Hematopoietic multipotent progenitor cell (in vitro differentiated cells): ENCODE measurements around the gene FAM107B. TPM values are rescaled to one million over a fixed set of nuclear protein-coding genes. Genes with fewer than 3 reads are reported as not detected.

ENCODE experiments used
- DNase-seq, 3 donors: peaks; one replicate each; pipeline ENCODE4 v3.0.0-alpha.2; 2011 to 2015; ENCODE audit warnings: low read depth in 2 of 3, low spot score in 2 of 3
- small RNA-seq: library from RNA; depleted of rRNA; stranded (forward); fragments of <200 nt; gene quantifications from one replicate; pipeline ENCODE3, GENCODE V24; 2012
- total RNA-seq: library from RNA; depleted of rRNA; stranded (reverse); fragments of >200 nt; gene quantifications from one replicate; pipeline ENCODE4 v1.2.3, GENCODE V29; 2012

The FAM107B gene
- total RNA-seq, 1 donor = 2.7 TPM

- no peak for DNase-seq
Observed at GRCh38 chr10:14478201-14478600, 296.5 kb downstream of the FAM107B start.

GRCh38 chr10:14477408-14477710 lies 297.3 kb downstream of the FAM107B start:
- DNase-seq = no peak

DNA sequence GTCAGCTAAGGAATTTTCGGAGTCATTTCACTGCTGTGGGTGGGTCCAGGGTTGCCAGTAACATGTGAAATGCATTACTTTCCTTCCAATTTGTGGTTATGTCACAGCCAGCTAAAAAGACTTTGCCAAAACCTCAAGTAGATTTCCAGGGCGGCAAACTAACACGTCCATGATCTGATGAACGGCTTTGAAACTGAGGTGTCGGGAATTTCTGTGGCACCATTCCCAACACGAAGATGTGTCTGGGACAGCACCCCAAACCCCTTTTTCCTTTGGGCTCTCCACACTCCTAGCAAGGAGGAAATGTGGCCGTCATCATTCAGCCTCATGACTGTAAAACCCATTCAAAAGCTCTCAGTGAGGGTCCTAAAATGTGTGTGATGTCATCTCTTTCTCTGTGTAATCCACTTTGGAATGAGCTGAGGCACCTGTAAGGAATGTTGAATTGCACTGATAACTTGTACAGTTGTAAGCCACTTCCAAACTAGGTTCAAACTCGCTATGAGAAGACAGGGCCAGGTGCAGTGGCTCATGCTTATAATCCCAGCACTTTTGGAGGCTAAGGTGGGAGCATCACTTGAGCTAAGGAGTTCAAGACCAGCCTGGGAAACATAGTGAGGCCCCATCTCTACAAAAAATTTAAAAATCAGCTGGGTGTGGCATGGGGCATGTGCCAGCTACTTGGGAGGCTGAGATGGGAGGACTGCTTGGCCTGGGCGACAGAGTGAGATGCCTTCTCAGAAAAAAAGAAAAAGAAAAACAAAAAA lies 297.9 kb downstream of the FAM107B start:
- no peak for DNase-seq

DNA sequence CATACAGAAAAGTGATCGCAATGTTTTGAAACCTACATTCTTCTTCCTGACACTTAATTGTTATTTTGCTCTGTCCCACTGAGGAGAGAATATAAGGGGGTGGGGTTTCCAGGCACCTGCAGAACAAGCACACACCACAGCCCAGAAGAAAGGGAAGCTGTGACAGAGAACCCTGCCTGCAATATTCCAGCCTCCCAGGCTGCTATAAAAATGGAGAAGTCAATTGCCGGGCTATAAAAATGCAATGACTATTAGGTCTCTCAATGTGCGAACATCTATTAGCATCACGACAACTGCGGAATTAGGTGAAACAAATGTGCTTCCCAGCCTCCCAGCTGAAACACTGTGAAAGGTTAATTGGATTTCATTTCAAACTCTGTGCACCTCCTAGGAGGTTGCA lies 298.7 kb downstream of the FAM107B start:
- DNase-seq = peak in 1 of 3 donors; percentile 17

- DNase-seq = no peak
Observed at GRCh38 chr10:14474656-14475055, 300.0 kb downstream of the FAM107B start.

DNA sequence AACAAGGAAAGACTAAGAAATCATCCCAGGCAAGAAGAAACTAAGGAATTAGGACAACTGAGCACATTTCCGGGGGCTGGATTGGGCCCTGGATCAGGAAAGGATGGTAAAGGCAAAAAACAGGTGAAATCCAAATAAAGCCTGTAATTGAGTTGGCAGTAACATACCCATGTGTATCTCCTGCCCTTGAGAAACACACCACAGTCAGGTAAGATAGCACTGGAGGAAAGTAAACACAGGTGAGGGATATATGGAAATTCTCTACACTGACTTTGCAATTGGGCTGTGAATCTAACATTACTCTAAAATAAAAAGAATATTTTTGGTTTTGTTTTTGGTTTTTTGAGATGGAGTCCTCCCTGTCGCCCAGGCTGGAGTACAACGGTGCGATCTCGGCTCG lies 303.8 kb downstream of the FAM107B start:
- no peak for DNase-seq

- no peak for DNase-seq
Observed at GRCh38 chr10:14468726-14469125, 306.0 kb downstream of the FAM107B start.

Small RNA genes lying within 50 kb of the gene (small RNA-seq; reads per million reads assigned to genes)
- not detected for gene RNA5SP302

Other genes starting within 250 kb of the FAM107B start
- gene CDNF, start 63.1 kb upstream of the FAM107B start, total RNA-seq = 0.54 TPM
- 5.7 TPM for gene HSPA14, start 63.4 kb upstream of the FAM107B start, total RNA-seq
- gene MSANTD7, start 63.4 kb upstream of the FAM107B start, total RNA-seq = 23.7 TPM
- gene SUV39H2, start 104.0 kb upstream of the FAM107B start, total RNA-seq = 4.8 TPM
- 12.9 TPM for gene DCLRE1C, start 179.2 kb upstream of the FAM107B start, total RNA-seq
- gene MEIG1, start 184.5 kb upstream of the FAM107B start, total RNA-seq = not detected